Stimulated activated CD4-positive, alpha-beta T cell treated with anti-CD3 and anti-CD28 coated beads, Interleukin-12 subunit alpha, Interleukin-12 subunit beta, amount 100 ng/mL, for 24 hours (primary cell): ENCODE results near the gene ITIH3.

Source experiments
- DNase-seq, 2 experiments: peaks; one replicate each; pipeline ENCODE4 v3.0.0-alpha.2; 2020; ENCODE audit warnings: low read depth in 2 of 2

Gene ITIH3

DNA sequence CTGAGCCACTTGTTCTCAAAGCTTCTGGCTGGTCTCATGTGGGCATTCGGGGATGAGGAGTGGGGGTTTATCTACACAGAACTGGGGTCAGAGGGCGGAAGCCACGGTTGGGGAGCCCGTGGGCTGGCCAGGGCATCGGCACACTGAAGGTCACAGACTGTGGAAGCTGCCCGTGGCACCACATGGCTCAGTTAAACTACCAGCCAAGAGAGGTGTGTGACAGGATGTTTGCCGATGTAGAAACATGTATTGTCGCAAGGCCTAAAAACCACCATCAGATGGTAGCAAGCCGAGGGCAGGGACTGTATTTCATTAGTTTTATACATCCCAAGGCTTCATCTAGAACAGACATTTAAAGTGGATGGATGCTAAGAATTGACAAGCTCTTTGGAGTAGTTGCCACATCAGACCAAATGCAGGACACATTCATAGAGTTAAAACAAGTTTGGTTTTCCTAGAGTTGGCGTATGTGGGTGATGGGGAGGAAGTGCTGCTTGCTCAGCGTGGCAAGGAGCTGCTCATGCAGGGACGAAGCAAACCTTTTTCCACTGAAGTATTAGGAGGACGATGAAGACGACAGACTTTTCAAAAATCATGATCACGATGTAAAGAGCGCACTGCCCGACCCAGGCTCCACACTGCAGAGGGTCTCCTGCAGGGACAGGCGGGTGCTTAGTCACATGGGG, 49.8 kb downstream of the ITIH3 start:
- no peak for DNase-seq

DNA sequence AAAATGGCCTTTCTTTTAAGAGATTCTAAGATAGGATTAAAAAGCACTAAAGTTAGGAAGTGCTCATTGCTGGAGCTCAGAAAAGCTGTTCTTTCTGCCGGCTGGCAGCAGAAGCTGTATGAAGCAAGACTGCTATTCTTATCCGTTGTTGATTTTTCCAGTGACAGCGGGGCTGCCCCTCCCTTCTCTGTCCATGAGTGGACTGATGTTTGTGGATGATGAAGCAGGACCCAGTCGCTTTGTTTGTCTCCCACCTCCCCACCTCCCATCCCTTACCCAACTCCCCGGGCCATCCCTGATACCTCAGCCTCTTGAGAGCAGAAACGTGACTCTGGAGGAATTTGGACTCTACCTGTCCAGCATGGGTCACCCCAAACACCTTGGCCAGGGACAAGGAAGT, 50.6 kb downstream of the ITIH3 start:
- DNase-seq: no peak

- peak in 1 of 2 experiments; percentile 12 for DNase-seq
Observed at GRCh38 chr3:52845691-52846431, 51.3 kb downstream of the ITIH3 start.

- DNase-seq: no peak
Observed at GRCh38 chr3:52846432-52846965, 51.9 kb downstream of the ITIH3 start.

DNA sequence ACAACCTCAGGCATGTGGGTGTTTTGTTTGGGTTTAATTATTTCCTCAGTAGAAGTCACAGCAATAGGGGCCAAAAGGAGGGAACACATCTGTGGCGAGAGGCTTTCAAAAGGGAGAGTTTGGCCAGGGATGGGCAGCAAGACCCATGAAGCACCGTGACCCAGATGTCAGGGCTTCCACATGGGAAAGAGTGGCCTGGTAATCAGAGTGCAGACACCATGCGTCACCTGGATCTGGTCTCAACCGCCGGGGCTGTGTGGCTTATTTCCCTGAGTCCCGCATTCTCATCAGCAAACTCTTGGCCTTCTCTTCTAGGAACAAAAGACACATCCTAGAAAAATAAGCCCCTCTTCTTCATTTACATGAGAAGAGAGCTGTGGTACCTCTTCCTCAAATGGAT, 52.6 kb downstream of the ITIH3 start:
- no peak for DNase-seq

GRCh38 chr3:52847726-52848125, 53.1 kb downstream of the ITIH3 start:
- no peak for DNase-seq

- DNase-seq: no peak
Observed at GRCh38 chr3:52848617-52849016, 54.0 kb downstream of the ITIH3 start.

DNA sequence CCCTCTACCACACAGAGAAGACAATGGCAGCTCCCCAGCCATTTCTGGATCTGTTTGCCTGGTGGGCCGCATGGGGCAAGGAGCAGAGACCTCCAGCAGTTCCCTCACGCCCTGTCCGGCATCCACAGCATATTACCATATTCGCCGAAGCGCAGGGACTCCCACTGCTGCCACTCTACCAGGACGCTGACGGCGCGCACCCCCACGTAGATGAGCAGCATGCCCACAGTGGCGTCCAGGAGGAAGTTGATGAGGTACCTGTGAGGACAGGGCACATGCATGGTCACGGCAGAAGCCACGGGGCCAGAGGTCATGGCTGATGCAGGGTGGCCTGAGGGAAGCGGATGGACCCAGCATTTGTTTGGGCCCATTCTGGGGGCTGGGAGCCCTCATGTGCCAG, 55.1 kb downstream of the ITIH3 start:
- no peak for DNase-seq

GRCh38 chr3:52851348-52851747, 56.8 kb downstream of the ITIH3 start:
- peak in 1 of 2 experiments; percentile 13 for DNase-seq

GRCh38 chr3:52852419-52852818, 57.8 kb downstream of the ITIH3 start:
- DNase-seq: no peak

- no peak for DNase-seq
Observed at GRCh38 chr3:52854013-52854412, 59.4 kb downstream of the ITIH3 start.

- DNase-seq: no peak
Observed at GRCh38 chr3:52856666-52857065, 62.1 kb downstream of the ITIH3 start.

- no peak for DNase-seq
Observed at GRCh38 chr3:52857133-52857532, 62.5 kb downstream of the ITIH3 start.

- DNase-seq: no peak
Observed at GRCh38 chr3:52857864-52858263, 63.3 kb downstream of the ITIH3 start.
